Activated CD4-positive, CD25-positive, alpha-beta regulatory T cell (primary cell): Measurements from ENCODE around the gene PRIM2.
"Not testable (repeated sequence)": the region's sequence is repeated elsewhere in the genome, so short reads cannot be mapped to it uniquely, and the experiment has no call there.

Source experiments
- DNase-seq, 4 experiments: peaks; one replicate each; lab custom pipeline; 2025; lab: John Stamatoyannopoulos, UW

Gene PRIM2

DNA sequence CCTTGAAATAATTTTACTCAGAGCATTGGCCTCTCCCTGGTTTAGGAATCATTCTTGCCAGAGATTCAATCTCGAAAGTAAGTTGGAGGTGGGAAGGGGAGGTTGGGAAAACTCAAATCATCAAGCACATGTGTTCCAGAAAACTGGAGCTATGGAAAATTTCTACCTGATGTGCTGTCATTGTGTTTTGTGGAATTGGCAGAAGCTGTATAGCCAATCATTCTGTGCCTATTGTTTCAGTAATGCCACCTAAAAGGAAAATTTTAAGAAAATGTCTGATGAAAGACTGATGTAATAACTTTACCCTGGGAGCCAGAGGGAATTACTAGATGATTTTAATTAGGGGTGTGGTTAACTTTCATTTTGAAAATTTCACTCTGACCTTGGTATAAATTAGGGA is 187.8 kb downstream of the PRIM2 start:
- not testable (repeated sequence) for DNase-seq

DNA sequence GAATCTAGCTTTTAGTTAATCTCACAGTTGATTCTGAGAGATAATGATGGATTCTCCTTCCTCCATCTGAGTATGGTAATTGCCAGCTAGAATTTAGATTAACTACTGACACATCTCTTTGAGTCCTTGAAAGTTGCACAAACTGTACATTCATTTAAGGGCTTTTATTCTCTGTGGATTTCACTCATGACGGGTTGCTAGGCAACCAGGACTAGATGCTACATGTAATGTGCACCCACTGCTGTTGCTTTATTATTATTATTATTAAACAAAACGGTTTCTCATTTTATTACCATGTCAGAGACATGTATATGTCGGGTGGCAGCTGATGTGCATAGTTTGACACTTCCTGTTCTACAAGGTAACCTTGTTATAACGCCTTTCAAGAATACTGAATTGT is 193.0 kb downstream of the PRIM2 start:
- not testable (repeated sequence) for DNase-seq

DNA sequence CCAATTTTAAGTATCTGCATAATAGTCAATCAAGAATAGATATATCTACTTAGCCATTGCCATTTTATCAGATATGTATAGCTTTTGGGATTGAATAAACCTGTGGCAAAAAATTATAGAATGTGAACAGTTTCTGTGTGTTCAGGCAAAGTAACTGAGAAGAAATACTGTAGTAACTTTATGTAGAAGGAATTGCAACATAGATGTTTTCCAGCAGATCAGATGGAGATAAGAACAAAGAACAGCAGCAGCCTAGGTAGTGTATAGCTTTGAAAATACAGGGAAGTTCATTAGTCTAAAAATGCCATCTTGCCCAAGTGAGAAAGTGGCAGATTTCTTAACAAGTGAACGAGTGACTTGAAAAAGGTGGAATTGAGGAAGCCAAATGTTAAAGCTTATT is 197.7 kb downstream of the PRIM2 start:
- DNase-seq: not testable (repeated sequence)

DNA sequence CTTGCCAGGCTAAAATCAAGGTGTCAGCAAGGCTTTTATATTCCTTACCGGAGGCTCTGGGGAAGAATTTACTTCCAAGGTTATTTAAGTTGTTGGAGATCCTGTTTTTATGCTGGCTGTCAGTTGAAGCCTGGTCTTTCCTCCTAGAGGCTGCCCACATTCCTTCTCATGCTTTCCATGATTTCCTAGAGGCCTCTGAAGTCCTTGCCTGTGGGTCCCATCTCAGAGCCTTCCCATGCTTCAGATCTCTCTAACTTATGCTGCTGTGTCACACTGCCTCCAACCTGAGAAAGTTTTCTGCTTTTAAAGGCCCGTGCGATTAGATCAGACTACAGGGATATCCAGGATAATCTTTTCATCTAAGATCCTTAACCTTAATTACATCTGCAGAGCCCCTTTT is 198.4 kb downstream of the PRIM2 start:
- DNase-seq: not testable (repeated sequence)

DNA sequence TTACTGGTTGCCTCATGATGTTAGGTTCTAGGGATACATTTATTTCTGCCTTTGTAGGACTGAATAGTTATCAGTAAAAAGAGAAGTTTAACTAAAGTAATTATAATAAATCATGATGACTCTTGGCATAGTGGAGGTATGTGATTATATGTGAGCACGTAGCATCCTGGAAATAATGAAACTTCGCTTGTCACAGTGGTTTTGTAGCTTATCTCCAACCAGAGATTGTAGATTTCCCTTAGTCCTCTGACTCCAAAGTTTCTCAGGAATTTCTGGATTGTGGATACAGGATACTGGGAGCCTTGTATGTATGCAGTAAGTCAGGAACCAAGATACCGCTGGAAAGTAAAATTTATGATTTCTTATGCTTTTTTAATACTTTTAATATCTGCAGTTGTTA is 199.3 kb downstream of the PRIM2 start:
- DNase-seq: not testable (repeated sequence)

DNA sequence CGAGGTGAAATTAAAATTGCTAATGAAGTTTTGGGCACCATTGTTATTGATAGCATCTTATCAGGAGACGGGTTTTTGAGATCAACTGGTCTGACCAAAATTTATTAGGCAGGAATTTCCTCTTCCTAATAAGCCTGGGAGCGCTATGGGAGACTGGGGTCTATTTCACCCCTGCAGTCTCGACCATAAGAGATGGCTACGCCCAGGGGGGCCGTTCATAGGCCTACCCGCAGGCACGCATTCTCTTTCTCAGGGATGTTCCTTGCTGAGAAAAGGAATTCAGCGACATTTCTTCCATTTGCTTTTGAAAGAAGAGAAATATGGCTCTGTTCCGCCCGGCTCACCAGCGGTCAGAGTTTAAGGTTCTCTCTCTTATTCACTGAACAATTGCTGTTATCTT is 201.8 kb downstream of the PRIM2 start:
- not testable (repeated sequence) for DNase-seq

DNA sequence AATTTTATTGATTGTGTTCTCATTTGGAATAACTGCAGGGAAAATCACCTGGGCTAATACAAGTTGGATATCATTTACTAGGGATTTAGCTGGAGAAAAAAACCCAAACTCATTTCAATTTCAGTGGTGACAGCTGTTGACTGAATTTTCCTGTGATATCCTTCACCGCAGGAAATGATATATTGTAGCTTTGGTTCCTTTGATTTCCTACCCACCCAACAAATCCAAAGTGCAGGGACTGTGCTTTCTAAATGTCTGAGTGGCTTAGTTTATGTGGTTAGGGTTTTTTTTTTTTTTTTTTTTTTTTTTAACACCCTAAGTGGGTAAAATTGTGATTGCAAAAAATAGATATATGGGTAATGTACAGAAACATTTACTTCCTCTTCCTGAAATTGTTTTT is 203.7 kb downstream of the PRIM2 start:
- not testable (repeated sequence) for DNase-seq

DNA sequence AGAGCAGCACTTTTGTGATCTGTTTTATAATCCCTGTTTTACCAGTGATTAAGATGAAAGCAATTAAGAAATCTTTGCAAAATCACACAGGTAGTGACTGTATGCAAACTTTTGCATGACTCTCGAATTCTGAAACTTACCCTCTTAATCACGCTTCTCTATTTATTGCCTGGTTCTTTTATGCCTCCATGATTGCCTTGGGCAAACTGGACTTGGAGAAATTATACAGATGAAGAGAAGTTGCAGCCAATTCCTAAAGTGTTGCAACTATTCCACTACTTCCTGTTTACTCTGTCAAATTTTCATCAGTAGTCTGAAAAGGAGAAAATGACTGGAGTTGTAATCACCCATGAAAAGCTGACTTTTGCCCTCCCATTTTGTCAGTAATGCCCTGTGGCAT is 205.8 kb downstream of the PRIM2 start:
- DNase-seq: not testable (repeated sequence)

DNA sequence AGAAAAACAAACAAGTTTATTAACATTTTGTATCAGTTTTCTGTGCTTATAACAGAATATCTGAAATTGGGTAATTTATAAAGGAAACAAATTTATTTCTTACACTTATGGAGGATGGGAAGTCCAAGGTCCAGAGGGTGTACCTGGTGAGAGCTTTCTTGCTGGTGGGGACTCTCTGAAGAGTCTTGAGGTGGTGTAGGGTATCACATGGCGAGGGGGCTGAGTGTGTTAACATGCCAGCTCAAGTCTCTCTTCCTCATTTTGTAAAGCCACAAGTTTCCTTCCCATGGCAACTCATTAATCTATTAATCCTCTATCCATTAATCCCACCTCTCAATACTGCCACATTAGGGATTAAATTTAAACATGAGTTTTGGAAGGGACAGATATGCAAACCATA is 212.3 kb downstream of the PRIM2 start:
- DNase-seq: not testable (repeated sequence)

DNA sequence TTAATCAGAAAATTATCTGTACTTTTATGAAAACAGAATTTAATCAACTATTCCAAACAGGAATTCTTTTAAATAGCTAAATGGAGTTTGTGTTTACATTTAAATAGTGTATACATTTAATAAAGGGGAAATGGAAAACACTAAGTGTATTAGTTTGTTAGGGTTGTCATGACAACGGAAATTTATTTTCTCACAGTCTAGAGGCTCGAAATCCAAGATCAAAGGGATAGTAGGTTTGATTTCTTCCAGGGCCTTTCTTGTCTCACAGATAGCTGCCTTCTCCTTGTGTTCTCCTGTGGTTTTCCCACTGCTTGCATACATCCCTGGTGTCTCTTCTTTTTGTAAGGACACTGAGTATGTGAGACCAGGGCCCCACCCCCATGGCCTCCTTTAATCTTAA is 215.2 kb downstream of the PRIM2 start:
- DNase-seq: not testable (repeated sequence)

DNA sequence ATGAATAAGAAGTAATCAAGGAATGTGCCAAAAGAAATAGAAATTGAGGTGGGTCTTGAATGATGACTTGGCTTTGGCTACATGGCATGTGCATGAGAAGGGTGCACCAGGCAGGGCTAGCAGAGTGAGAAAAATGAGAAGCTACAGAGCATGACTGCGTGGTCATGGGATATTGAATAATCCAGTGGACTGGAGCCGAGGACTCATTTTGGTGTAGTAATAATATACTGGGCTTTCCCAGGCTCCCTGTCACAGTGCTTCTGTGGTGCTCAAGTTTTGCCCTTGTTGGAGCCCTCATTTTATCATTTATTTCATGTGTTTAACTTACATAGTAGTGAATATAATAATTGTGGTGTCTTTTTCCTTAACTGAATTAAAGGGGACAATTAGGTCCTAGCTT is 217.7 kb downstream of the PRIM2 start:
- DNase-seq: not testable (repeated sequence)

DNA sequence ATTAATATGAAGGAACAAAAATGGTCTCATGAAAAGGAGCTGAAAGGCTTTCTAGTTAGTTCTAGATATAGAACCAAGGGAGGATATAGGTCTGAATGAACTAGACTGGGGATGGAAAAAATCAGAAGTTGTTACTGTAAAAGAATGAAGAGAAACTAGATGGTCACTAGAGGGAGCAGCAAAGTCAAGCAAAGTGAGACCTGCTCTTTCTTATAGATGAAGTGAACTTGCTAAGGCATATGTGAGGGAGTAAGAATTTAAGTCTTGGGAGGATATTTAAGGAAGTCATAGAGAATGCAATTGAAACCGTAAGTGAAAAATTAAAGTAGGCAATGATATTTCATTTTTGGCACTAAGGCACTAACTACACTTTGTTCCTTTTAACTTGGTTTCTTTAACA is 218.6 kb downstream of the PRIM2 start:
- not testable (repeated sequence) for DNase-seq

DNA sequence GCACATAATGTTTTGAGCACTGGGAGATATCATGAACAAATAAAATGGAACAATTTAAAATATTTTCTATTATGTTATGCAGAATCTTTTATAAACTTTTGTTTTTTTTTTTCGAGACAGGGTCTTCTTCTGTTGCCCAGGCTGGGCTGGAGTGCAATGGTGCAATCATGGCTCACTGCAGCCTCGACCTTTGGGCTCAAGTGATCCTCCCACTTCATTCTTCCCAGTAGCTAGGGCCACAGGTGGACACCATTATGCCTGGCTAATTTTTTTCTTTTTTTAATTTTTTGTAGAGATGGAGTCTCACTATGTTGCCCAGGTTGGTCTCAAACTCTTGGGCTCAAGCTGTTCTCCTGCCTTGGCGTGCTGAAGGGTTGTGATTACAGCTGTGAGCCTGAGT is 220.5 kb downstream of the PRIM2 start:
- DNase-seq: not testable (repeated sequence)

DNA sequence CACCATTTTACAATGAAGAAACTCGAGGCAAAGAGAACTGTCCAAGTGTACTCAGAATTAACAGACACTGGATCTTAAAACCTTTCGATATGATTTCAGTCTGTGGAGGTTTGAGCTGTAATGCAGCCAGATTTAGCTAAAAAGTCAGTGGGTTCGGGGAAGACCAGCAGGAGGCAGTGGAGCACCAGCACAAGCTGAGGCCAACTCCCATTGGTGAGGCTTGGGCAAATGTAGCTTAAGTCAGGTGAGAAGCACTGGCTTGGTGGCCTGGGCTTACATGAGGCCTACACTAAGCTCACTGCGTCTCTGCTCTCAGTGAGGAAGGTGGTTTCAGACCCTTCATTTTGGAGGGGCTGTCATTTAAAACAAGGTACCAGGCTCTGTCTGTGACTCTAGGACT is 234.5 kb downstream of the PRIM2 start:
- not testable (repeated sequence) for DNase-seq

DNA sequence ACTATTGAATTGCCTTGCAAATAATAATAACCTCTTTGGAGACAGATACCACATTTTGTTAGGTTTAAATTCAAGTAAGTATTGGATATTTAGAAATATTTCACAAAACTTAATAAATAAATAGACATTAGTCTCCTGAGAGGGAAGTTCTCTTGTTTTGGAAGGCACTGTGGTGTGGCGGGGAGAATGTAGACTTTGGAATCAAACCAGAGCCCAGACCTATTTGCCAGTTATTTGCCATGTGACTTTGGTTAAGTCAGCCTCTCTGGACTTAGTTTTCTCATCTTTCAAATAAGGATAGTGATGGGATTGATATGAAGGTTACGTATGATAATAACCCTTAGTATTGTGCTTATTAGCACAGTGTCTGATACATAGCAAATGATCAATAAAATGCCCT is 240.4 kb downstream of the PRIM2 start:
- not testable (repeated sequence) for DNase-seq

DNA sequence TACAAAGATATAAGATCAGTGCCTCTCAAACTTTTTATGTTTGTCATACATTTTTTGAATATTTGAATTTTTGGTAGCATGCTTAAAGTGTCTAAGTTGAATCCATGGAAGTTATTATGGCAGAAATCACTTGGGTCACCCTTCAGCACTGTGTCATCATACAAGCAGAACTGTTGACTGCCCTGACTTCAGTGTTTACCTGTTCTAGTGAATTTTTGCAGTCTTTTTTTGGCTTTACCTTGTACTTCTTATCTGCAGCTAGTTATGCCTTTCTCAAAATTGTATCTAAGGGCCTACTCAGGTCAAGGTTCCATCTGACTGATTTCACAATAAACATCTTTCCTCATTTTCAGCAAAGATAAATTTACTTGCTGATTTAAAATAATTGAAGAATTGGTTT is 241.7 kb downstream of the PRIM2 start:
- DNase-seq: not testable (repeated sequence)

DNA sequence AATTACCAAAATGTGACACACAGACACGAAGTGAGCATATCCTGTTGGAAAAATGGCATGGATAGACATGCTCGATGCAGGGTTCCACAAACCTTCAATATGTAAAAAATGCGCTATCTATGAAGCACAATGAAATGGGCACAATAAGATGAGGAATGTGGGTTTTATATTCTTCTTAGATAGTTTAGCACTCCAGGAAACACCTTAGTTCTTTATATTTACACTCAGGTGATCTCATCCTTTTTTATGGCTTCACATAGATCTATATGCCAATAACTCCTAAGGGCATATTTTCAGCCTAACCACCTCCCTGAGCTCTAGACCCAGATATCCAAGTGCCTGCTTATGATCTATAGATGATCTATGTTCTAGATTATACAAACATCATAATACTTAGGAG is 244.8 kb downstream of the PRIM2 start:
- not testable (repeated sequence) for DNase-seq

DNA sequence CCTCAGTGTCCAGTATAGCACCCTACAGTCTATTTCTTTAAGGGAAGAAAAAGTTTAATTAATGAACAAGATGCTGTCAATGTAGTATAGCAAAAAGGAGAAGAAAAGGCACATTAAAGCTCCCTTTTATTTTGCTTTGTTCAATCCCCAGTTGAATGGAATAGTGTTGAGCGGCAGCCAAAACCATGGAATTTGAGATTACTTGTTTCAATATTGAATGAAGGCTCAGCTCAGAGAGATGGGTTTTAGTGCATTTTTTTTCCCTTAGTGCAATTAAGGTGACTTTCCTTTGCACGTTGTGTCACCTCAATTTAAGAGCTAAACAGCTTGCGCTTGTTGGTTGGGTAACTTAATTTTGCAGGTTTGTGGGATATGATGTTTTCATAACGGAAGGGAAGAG is 254.7 kb downstream of the PRIM2 start:
- DNase-seq: not testable (repeated sequence)

DNA sequence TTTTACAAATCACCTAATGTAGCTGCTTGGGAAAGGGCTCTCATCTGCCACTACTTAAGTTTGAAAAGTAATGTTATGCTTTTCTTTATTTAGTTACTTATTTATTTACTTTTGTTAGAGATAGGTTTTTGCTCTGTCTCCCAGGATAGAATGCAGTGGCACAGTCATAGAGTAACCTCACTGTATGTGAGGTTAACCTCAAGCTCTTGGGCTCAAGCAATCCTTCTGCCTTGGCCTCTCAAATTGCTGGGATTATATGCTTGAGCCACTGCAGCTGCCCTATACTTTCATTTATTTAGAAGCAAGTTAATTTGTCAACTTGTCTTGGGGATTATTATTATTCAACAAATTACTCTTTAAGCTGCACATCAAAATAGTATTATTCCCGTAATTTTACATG is 255.4 kb downstream of the PRIM2 start:
- DNase-seq: not testable (repeated sequence)

DNA sequence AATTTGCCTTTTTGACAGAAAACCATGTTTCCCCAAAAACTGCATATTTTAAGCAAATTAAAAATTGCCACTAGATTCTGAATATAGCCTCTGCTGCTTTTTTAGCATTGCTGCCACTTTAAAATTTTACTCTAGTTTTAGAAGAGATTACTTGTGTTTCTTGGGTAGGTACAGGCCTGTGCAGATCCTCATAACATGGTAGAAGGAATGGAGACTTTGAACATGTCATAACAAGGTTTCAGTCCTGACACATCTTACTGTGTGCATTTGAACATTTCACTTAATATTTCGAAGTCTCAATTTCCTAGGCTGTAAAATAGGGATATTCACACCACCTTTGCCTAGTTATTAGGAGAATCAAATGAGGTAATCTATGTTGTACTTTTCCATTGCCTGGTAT is 259.6 kb downstream of the PRIM2 start:
- not testable (repeated sequence) for DNase-seq

DNA sequence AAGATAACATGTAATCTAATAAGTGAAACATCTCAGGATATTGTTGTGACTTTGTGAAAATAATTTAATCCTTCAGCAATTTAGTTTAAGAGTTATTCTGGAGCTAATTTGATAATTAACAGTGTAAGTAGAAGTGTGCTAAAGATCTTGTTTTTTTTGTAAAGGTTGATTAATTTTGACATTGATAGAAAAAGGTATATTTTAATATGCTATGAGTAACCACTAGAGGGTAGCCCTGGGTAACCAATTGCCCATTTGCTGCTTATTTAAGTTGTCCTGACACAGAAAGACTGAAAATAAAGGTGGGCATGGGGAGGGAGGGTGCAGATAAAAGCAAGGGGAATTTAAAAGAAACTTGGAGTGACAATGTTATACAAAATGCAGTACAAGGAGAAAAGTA is 262.1 kb downstream of the PRIM2 start:
- DNase-seq: not testable (repeated sequence)

DNA sequence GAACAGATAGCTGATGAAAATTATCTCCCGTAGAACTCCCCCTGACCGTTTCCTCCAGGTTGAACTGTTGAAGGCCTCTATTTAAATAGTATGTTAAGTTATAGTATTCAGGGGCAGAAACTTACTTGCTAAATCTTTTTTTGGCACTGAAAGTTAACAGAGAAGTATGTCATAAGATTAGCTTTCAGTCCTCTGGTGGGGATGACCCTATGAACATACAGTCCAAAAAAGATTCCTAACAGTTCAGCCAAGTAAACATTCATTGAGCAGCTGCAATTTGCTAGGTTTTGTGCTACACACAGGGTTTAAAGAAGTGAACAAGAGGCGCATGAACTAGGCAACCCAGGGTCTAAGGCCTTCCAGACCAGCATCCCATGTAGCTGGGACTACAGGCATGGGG is 264.2 kb downstream of the PRIM2 start:
- not testable (repeated sequence) for DNase-seq

DNA sequence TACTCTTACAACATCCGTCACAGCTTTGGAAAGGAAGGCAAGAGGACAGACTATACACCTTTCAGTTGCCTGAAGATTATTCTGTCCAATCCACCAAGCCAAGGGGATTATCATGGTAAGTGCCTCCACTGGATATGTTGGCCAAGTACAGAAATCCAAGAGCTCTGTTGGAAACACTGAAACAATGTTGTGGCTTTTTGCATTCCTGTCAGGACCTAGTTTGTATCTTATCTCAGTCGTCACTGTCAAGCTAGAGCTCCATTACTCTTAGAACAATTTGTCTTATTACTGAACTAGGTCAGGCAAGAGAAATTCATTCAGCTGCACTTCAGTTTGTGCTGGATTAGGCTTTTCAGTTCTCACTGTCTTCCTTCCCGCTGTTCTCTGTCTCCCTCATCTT is 283.7 kb downstream of the PRIM2 start:
- not testable (repeated sequence) for DNase-seq

DNA sequence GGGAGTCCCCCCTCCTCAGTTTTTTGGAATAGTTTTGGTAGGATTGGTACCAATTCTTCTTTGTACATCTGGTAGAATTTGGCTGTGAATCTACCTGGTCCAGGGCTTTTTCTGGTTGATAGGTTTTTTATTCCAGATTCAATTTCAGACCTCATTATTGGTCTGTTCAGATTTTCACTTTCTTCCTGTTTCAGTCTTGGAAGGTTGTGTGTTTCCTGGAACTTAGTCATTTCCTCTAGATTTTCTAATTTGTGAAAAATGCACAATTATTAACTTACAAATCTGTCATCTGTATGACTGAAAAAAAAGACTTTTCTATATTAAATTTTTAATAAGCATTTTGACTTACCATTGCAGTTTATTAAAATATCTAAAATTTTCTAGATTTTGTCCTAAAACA is 287.9 kb downstream of the PRIM2 start:
- DNase-seq: not testable (repeated sequence)

DNA sequence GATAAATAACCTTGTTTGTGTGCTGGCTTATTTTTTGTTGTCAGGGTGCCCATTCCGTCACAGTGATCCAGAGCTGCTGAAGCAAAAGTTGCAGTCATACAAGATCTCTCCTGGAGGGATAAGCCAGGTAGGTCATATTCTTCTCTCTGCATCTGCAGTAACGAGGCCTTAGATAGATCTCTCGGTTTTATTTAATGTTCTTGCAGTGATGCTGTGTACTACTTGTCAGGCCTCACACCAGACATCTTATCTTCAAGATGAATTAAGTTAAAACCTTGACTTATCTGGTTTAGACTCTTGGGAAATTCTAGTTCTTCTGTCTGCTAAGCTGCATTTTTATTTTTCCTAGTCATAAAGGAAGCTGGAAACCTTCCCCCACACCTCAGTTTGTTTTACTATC is 288.9 kb downstream of the PRIM2 start:
- DNase-seq: not testable (repeated sequence)
